Activated CD4-positive, alpha-beta memory T cell treated with anti-CD3 and anti-CD28 coated beads for 36 hours (primary cell): Measurements from ENCODE around the gene PRDM16. TPM values are rescaled to one million over a fixed set of nuclear protein-coding genes. Genes with fewer than 3 reads are reported as not detected.

Source experiments
- CTCF ChIA-PET: fragments of 350-600 bp; sonication (Branson Sonifier 250); formaldehyde crosslinking; loops from one replicate; lab custom pipeline; 2021; ENCODE audit warnings: antibody characterized with exemption, inconsistent platforms; lab: Charles Lee
- POLR2A ChIA-PET: fragments of 350-600 bp; sonication (Branson Sonifier 250); formaldehyde crosslinking; loops from one replicate; lab custom pipeline; 2021; ENCODE audit warnings: antibody characterized with exemption; lab: Charles Lee
- DNase-seq: peaks from one replicate; pipeline ENCODE4 v3.0.0-alpha.2; 2020
- H3K27ac Mint-ChIP-seq: one replicate; pipeline ENCODE4 v1.8.0; 2021; ENCODE audit warnings: mixed read lengths
- H3K27me3 Mint-ChIP-seq: one replicate; pipeline ENCODE4 v1.8.0; 2021; ENCODE audit warnings: mixed read lengths
- H3K36me3 Mint-ChIP-seq: one replicate; pipeline ENCODE4 v1.8.0; 2021; ENCODE audit warnings: mixed read lengths
- H3K4me1 Mint-ChIP-seq: one replicate; pipeline ENCODE4 v1.8.0; 2021; ENCODE audit warnings: low read depth, mixed read lengths
- H3K4me3 Mint-ChIP-seq: one replicate; pipeline ENCODE4 v1.8.0; 2021; ENCODE audit warnings: mild to moderate bottlenecking, mixed read lengths
- H3K9me3 Mint-ChIP-seq: one replicate; pipeline ENCODE4 v1.8.0; 2021; ENCODE audit warnings: mixed read lengths
- intact Hi-C: fragments of 100-400 bp; cut with micrococcal nuclease; formaldehyde crosslinking; loops from one replicate; pipeline ENCODE4 v1.15.1; 2023
- total RNA-seq, 2 experiments: library from RNA; stranded (reverse); gene quantifications; one replicate each; pipeline ENCODE4 v1.2.3, GENCODE V29; 2021

PRDM16 gene
- total RNA-seq, 2 experiments from 2014 or later, result not detected

GRCh38 chr1:3460672-3461131, 391.7 kb downstream of the PRDM16 start:
- Mint-ChIP-seq H3K4me3 (no peak overlapping the region), H3K4me1 (no peaks in the 10 kb centered on the region), H3K36me3 (no peaks in the 10 kb centered on the region), H3K9me3 (no peaks in the 10 kb centered on the region), H3K27ac (no peak overlapping the region), H3K27me3 (no peaks in the 10 kb centered on the region)
- ChIA-PET POLR2A (no interaction called here), CTCF (interaction anchor here (1.0 to 1.1 kb wide), 2 partner anchors 8 to 30 kb away, joined by 3 to 5 read pairs; no protein-coding TSS in a partner anchor)
- intact Hi-C loops, result no loop called here
- DNase-seq, result no peak

- DNase-seq, result no peak
- intact Hi-C loops, result no loop called here
- Mint-ChIP-seq H3K9me3 (no peaks in the 10 kb centered on the region), H3K4me1 (no peaks in the 10 kb centered on the region), H3K27me3 (no peaks in the 10 kb centered on the region), H3K4me3 (no peak overlapping the region), H3K27ac (no peak overlapping the region), H3K36me3 (no peaks in the 10 kb centered on the region)
- CTCF ChIA-PET, result interaction anchor here (1.0 to 1.1 kb wide), 2 partner anchors 9 to 29 kb away, joined by 3 to 5 read pairs; no protein-coding TSS in a partner anchor
- POLR2A ChIA-PET, result no interaction called here
Measured at GRCh38 chr1:3461238-3461933, 392.4 kb downstream of the PRDM16 start.

- Mint-ChIP-seq H3K27me3 (no peaks in the 10 kb centered on the region), H3K27ac (no peak overlapping the region), H3K4me3 (no peak overlapping the region), H3K9me3 (no peaks in the 10 kb centered on the region), H3K4me1 (no peaks in the 10 kb centered on the region), H3K36me3 (no peaks in the 10 kb centered on the region)
- DNase-seq, result no peak
- intact Hi-C loops, result no loop called here
- CTCF ChIA-PET, result interaction anchor here (1.0 to 1.2 kb wide), 2 partner anchors 9 to 29 kb away, joined by 3 to 9 read pairs; no protein-coding TSS in a partner anchor
- POLR2A ChIA-PET, result no interaction called here
Measured at GRCh38 chr1:3461934-3462275, 392.9 kb downstream of the PRDM16 start.

GRCh38 chr1:3462356-3463012, 393.5 kb downstream of the PRDM16 start:
- H3K36me3 Mint-ChIP-seq, result no peaks in the 10 kb centered on the region
- H3K27me3 Mint-ChIP-seq, result no peaks in the 10 kb centered on the region
- H3K4me1 Mint-ChIP-seq, result no peaks in the 10 kb centered on the region
- POLR2A ChIA-PET, result no interaction called here
- no peak overlapping the region for H3K4me3 Mint-ChIP-seq
- H3K9me3 Mint-ChIP-seq, result no peaks in the 10 kb centered on the region
- CTCF ChIA-PET, result interaction anchor here (1.2 kb wide), 1 partner anchor 9 kb away, joined by 9 read pairs; no protein-coding TSS in a partner anchor
- DNase-seq, result no peak
- H3K27ac Mint-ChIP-seq, result no peak overlapping the region
- intact Hi-C loops, result no loop called here

GRCh38 chr1:3463013-3463385, 394.0 kb downstream of the PRDM16 start:
- no peak for DNase-seq
- no peaks in the 10 kb centered on the region for H3K27me3 Mint-ChIP-seq
- CTCF ChIA-PET, result interaction anchor here (1.2 kb wide), 1 partner anchor 10 kb away, joined by 9 read pairs; no protein-coding TSS in a partner anchor
- H3K4me3 Mint-ChIP-seq, result no peak overlapping the region
- POLR2A ChIA-PET, result no interaction called here
- intact Hi-C loops, result no loop called here
- H3K27ac Mint-ChIP-seq, result no peak overlapping the region
- H3K4me1 Mint-ChIP-seq, result no peaks in the 10 kb centered on the region
- no peaks in the 10 kb centered on the region for H3K9me3 Mint-ChIP-seq
- no peaks in the 10 kb centered on the region for H3K36me3 Mint-ChIP-seq

GRCh38 chr1:3463408-3463863, 394.4 kb downstream of the PRDM16 start:
- DNase-seq, result no peak
- no peaks in the 10 kb centered on the region for H3K27me3 Mint-ChIP-seq
- ChIA-PET CTCF (no interaction called here), POLR2A (no interaction called here)
- H3K4me3 Mint-ChIP-seq, result no peak overlapping the region
- no peaks in the 10 kb centered on the region for H3K36me3 Mint-ChIP-seq
- H3K4me1 Mint-ChIP-seq, result no peaks in the 10 kb centered on the region
- intact Hi-C loops, result no loop called here
- no peaks in the 10 kb centered on the region for H3K9me3 Mint-ChIP-seq
- no peak overlapping the region for H3K27ac Mint-ChIP-seq

- no peaks in the 10 kb centered on the region for H3K9me3 Mint-ChIP-seq
- ChIA-PET POLR2A (no interaction called here), CTCF (interaction anchor here (0.9 kb wide), 1 partner anchor 157 kb away, joined by 3 read pairs; no protein-coding TSS in a partner anchor)
- H3K27ac Mint-ChIP-seq, result no peak overlapping the region
- intact Hi-C loops, result no loop called here
- H3K36me3 Mint-ChIP-seq, result no peaks in the 10 kb centered on the region
- H3K4me1 Mint-ChIP-seq, result no peaks in the 10 kb centered on the region
- no peak for DNase-seq
- H3K4me3 Mint-ChIP-seq, result no peak overlapping the region
- no peaks in the 10 kb centered on the region for H3K27me3 Mint-ChIP-seq
Measured at GRCh38 chr1:3463891-3464648, 395.1 kb downstream of the PRDM16 start.

GRCh38 chr1:3464649-3465025, 395.6 kb downstream of the PRDM16 start:
- no peak overlapping the region for H3K4me3 Mint-ChIP-seq
- no peak overlapping the region for H3K27ac Mint-ChIP-seq
- ChIA-PET CTCF (interaction anchor here (0.9 kb wide), 1 partner anchor 157 kb away, joined by 3 read pairs; no protein-coding TSS in a partner anchor), POLR2A (no interaction called here)
- no peaks in the 10 kb centered on the region for H3K9me3 Mint-ChIP-seq
- intact Hi-C loops, result no loop called here
- no peaks in the 10 kb centered on the region for H3K4me1 Mint-ChIP-seq
- H3K27me3 Mint-ChIP-seq, result no peaks in the 10 kb centered on the region
- no peak for DNase-seq
- no peaks in the 10 kb centered on the region for H3K36me3 Mint-ChIP-seq

- Mint-ChIP-seq H3K27me3 (no peaks in the 10 kb centered on the region), H3K4me3 (no peak overlapping the region), H3K9me3 (no peaks in the 10 kb centered on the region), H3K36me3 (no peaks in the 10 kb centered on the region), H3K27ac (no peak overlapping the region), H3K4me1 (no peaks in the 10 kb centered on the region)
- intact Hi-C loops, result no loop called here
- POLR2A ChIA-PET, result no interaction called here
- no peak for DNase-seq
- CTCF ChIA-PET, result interaction anchor here (0.9 kb wide), 1 partner anchor 156 kb away, joined by 3 read pairs; no protein-coding TSS in a partner anchor
Measured at GRCh38 chr1:3465091-3465934, 396.3 kb downstream of the PRDM16 start.

- CTCF ChIA-PET, result no interaction called here
- POLR2A ChIA-PET, result no interaction called here
- H3K36me3 Mint-ChIP-seq, result no peaks in the 10 kb centered on the region
- H3K4me1 Mint-ChIP-seq, result no peaks in the 10 kb centered on the region
- no peak for DNase-seq
- H3K9me3 Mint-ChIP-seq, result no peaks in the 10 kb centered on the region
- no peaks in the 10 kb centered on the region for H3K27me3 Mint-ChIP-seq
- intact Hi-C loops, result no loop called here
- no peak overlapping the region for H3K4me3 Mint-ChIP-seq
- H3K27ac Mint-ChIP-seq, result no peak overlapping the region
Measured at GRCh38 chr1:3465935-3466321, 396.9 kb downstream of the PRDM16 start.

- no peak for DNase-seq
- no peak overlapping the region for H3K27ac Mint-ChIP-seq
- ChIA-PET POLR2A (no interaction called here), CTCF (no interaction called here)
- H3K36me3 Mint-ChIP-seq, result no peaks in the 10 kb centered on the region
- H3K9me3 Mint-ChIP-seq, result no peaks in the 10 kb centered on the region
- H3K4me3 Mint-ChIP-seq, result no peak overlapping the region
- H3K27me3 Mint-ChIP-seq, result no peaks in the 10 kb centered on the region
- H3K4me1 Mint-ChIP-seq, result no peaks in the 10 kb centered on the region
- intact Hi-C loops, result no loop called here
Measured at GRCh38 chr1:3466366-3467075, 397.5 kb downstream of the PRDM16 start.
